OCI-LY7 (cell line): ENCODE results near the gene HCFC1. TPM values are rescaled to one million over a fixed set of nuclear protein-coding genes. Genes with fewer than 3 reads are reported as not detected.

Experiments used
- BruUV-seq: library from RNA; stranded (reverse); fragments of 400-500 nt; replicated peaks from 2 replicates; lab custom pipeline; 2021; lab: Mats Ljungman, UMichigan
- CTCF ChIA-PET: fragments of 300-600 bp; sonication (Branson Sonifier 250); formaldehyde crosslinking; loops from one replicate; lab custom pipeline; 2022; ENCODE audit warnings: antibody characterized with exemption; ENCODE audit not compliant: unreplicated experiment; lab: Charles Lee
- POLR2A ChIA-PET: fragments of 300-600 bp; sonication (Branson Sonifier 250); formaldehyde crosslinking; loops from one replicate; lab custom pipeline; 2022; ENCODE audit warnings: antibody characterized with exemption; lab: Charles Lee
- DNase-seq: peaks from one replicate; pipeline ENCODE4 v3.0.0-alpha.2; 2015; ENCODE audit warnings: low spot score
- H2AFZ ChIP-seq: fragments of 200-600 bp; sonication (generic), shearing (Covaris generic); 2 replicates; pipeline ENCODE4 v1.6.1; 2014; ENCODE audit warnings: mild to moderate bottlenecking, antibody characterized with exemption, low read length, moderate library complexity
- H3K27ac ChIP-seq: fragments of 200-600 bp; sonication (generic); 2 replicates; pipeline ENCODE4 v1.5.1; 2014; ENCODE audit warnings: mixed run types, low read depth, mild to moderate bottlenecking, moderate library complexity, low read length, inconsistent platforms; ENCODE audit not compliant: poor library complexity, severe bottlenecking
- H3K36me3 ChIP-seq: fragments of 200-600 bp; sonication (generic); 2 replicates; pipeline ENCODE4 v1.6.1; 2014; ENCODE audit warnings: mild to moderate bottlenecking, antibody characterized with exemption, low read length, moderate library complexity, mixed read lengths; ENCODE audit not compliant: insufficient read depth
- H3K4me1 ChIP-seq: fragments of 200-600 bp; sonication (generic); 2 replicates; pipeline ENCODE4 v1.5.1; 2014; ENCODE audit warnings: mild to moderate bottlenecking, low read length; ENCODE audit not compliant: insufficient read depth, poor library complexity, severe bottlenecking
- H3K4me2 ChIP-seq: fragments of 200-600 bp; sonication (generic); 2 replicates; pipeline ENCODE4 v1.6.1; 2014; ENCODE audit warnings: mild to moderate bottlenecking, low read length
- H3K4me3 ChIP-seq: fragments of 200-600 bp; sonication (generic); 2 replicates; pipeline ENCODE4 v1.5.1; 2014; ENCODE audit warnings: mild to moderate bottlenecking, low read depth, low read length; ENCODE audit not compliant: poor library complexity, severe bottlenecking
- H3K79me2 ChIP-seq: fragments of 200-600 bp; sonication (generic); 2 replicates; pipeline ENCODE4 v1.6.1; 2016; ENCODE audit warnings: low read depth, mild to moderate bottlenecking, low read length, moderate library complexity, mixed read lengths; ENCODE audit not compliant: insufficient read depth
- H3K9me2 ChIP-seq: fragments of 200-600 bp; sonication (generic); 2 replicates; pipeline ENCODE4 v1.6.1; 2016; ENCODE audit warnings: mild to moderate bottlenecking, low read length, mixed read lengths; ENCODE audit not compliant: insufficient read depth
- H3K9me3 ChIP-seq: fragments of 200-600 bp; sonication (generic); 2 replicates; pipeline ENCODE4 v1.6.1; 2014; ENCODE audit warnings: mild to moderate bottlenecking, mixed run types, low read length, mixed read lengths
- H4K20me1 ChIP-seq: fragments of 200-600 bp; sonication (generic); 2 replicates; pipeline ENCODE4 v1.6.1; 2014; ENCODE audit warnings: mild to moderate bottlenecking, antibody characterized with exemption, low read length, moderate library complexity, mixed read lengths; ENCODE audit not compliant: insufficient read depth
- EZH2phosphoT487 ChIP-seq: fragments of 200-600 bp; sonication (generic); IDR thresholded peaks from 2 replicates; pipeline ENCODE4 v1.6.1; 2018; ENCODE audit warnings: low read depth, borderline replicate concordance, mild to moderate bottlenecking, mixed run types, antibody characterized with exemption, low read length, moderate library complexity, mixed read lengths
- intact Hi-C: fragments of 100-400 bp; cut with micrococcal nuclease; formaldehyde crosslinking; loops from one replicate; pipeline ENCODE4 v1.10.0; 2022; ENCODE audit not compliant: unreplicated experiment
- total RNA-seq, 2 experiments: library from RNA; depleted of rRNA in 1 of 2; stranded (reverse); fragments of >200 nt in 1 of 2; shearing (Covaris generic) in 1 of 2; gene quantifications; 2 replicates each; pipeline ENCODE4 v1.2.3, GENCODE V29; 2014 to 2022
- TF ChIP-seq, protein P1 (sequence below): fragments of 200-600 bp; sonication (generic); conservative IDR thresholded peaks from 2 replicates; pipeline ENCODE4 v1.5.1; 2014; ENCODE audit warnings: mild to moderate bottlenecking, antibody characterized with exemption, low read length, moderate library complexity, mixed read lengths

Gene HCFC1
- total RNA-seq, 2 experiments from 2014 or later = 64.2 to 134 TPM

DNA sequence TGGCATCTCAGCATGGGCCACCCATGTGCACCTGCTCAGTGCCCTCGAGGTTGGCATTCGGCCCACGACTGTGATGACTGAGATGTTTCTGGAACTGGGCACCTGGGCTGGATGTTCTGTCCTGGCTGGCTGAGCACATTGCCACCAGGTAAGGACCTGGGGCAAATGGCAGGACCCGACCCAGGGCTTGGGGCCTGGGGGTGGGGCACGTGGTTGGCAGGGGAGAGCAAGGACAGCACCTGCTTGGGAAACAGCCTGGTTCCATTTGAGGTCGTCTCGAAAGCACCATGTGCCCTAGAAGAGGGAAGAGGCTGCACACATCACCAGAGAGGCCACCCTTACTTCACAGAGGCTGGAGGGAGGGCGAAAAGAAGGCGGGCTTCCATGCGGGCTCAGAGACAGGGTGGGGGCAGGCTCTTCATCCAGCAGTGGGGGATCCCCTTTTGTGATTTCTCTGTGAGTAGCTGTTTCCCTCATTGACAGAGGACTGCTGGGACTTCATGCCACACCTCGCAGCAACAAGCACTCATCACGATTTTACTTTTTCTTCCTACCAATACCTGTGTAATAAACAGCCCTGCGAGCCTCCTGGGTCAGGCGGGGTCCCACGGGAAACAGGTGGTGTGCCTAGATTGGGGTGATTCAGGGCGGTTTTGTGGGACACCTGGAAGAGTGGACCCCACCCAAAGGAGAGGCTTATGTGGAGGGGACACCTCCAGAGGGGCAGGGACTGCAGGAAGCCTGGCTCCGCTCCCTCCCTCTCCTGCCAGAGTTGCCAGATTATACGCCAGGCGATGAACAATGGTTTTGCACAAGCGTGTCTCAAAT lies 12.9 kb upstream of the HCFC1 start:
- no peak overlapping the region for H3K4me2 ChIP-seq
- no peaks in the 10 kb centered on the region for H3K79me2 ChIP-seq
- no peaks in the 10 kb centered on the region for H4K20me1 ChIP-seq
- H3K27ac ChIP-seq = no peak overlapping the region
- no TSS peak for BruUV-seq
- no peaks in the 10 kb centered on the region for H3K9me2 ChIP-seq
- H3K4me3 ChIP-seq = no peak overlapping the region
- H3K36me3 ChIP-seq = no peaks in the 10 kb centered on the region
- H3K9me3 ChIP-seq = no peaks in the 10 kb centered on the region
- ChIA-PET CTCF (no interaction called here), POLR2A (interaction anchor here (0.5 kb wide), 1 partner anchor 182 kb away, joined by 3 read pairs; no protein-coding TSS in a partner anchor)
- no peak overlapping the region for H2AFZ ChIP-seq
- TF ChIP-seq, protein P1, sequence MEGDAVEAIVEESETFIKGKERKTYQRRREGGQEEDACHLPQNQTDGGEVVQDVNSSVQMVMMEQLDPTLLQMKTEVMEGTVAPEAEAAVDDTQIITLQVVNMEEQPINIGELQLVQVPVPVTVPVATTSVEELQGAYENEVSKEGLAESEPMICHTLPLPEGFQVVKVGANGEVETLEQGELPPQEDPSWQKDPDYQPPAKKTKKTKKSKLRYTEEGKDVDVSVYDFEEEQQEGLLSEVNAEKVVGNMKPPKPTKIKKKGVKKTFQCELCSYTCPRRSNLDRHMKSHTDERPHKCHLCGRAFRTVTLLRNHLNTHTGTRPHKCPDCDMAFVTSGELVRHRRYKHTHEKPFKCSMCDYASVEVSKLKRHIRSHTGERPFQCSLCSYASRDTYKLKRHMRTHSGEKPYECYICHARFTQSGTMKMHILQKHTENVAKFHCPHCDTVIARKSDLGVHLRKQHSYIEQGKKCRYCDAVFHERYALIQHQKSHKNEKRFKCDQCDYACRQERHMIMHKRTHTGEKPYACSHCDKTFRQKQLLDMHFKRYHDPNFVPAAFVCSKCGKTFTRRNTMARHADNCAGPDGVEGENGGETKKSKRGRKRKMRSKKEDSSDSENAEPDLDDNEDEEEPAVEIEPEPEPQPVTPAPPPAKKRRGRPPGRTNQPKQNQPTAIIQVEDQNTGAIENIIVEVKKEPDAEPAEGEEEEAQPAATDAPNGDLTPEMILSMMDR = no peak
- no peak for DNase-seq
- intact Hi-C loops = no loop called here
- peaks cover 11% of the 10 kb centered on the region for H3K4me1 ChIP-seq

GRCh38 chrX:153983321-153983801 lies 11.7 kb upstream of the HCFC1 start:
- Histone ChIP-seq H3K4me3 (no peak overlapping the region), H4K20me1 (no peaks in the 10 kb centered on the region), H3K4me2 (no peak overlapping the region), H3K79me2 (no peaks in the 10 kb centered on the region), H2AFZ (0 out of 2 replicates have a peak overlapping the region, but pooled peaks have one; percentile 39), H3K36me3 (no peaks in the 10 kb centered on the region), H3K27ac (no peak overlapping the region), H3K4me1 (peaks cover 11% of the 10 kb centered on the region), H3K9me2 (no peaks in the 10 kb centered on the region), H3K9me3 (no peaks in the 10 kb centered on the region)
- POLR2A ChIA-PET = no interaction called here
- DNase-seq = no peak
- CTCF ChIA-PET = no interaction called here
- no TSS peak for BruUV-seq
- intact Hi-C loops = no loop called here
- TF ChIP-seq, protein P1 = no peak
- TF ChIP-seq EZH2phosphoT487 = no peak
